Mesenchymal stem cell (in vitro differentiated cells and primary cell): Measurements from ENCODE around the gene KRT35.

Experiments used
- DNase-seq: peaks from one replicate; pipeline ENCODE4 v3.0.0-alpha.2; 2013
- H2AFZ ChIP-seq: one replicate; pipeline ENCODE4 v1.6.1; 2013; ENCODE audit warnings: low read depth, mild to moderate bottlenecking, control low read depth, inconsistent platforms, low read length, moderate library complexity
- H2AK5ac ChIP-seq: 2 replicates; pipeline ENCODE4 v1.6.1; 2013; ENCODE audit warnings: low read length, moderate library complexity, mild to moderate bottlenecking, inconsistent platforms; ENCODE audit not compliant: severe bottlenecking
- H2BK120ac ChIP-seq: one replicate; pipeline ENCODE4 v1.6.1; 2013; ENCODE audit warnings: low read depth, mild to moderate bottlenecking, inconsistent platforms, low read length, moderate library complexity
- H2BK12ac ChIP-seq, 2 experiments: one replicate each; pipeline ENCODE4 v1.6.1; 2013; ENCODE audit warnings: inconsistent platforms in 2 of 2, low read length in 2 of 2, mild to moderate bottlenecking in 2 of 2, moderate library complexity in 2 of 2, control low read depth in 1 of 2
- H2BK15ac ChIP-seq: one replicate; pipeline ENCODE4 v1.6.1; 2013; ENCODE audit warnings: mild to moderate bottlenecking, low read depth, inconsistent platforms; ENCODE audit not compliant: poor library complexity, severe bottlenecking
- H2BK5ac ChIP-seq: 2 replicates; pipeline ENCODE4 v1.6.1; 2013; ENCODE audit warnings: low read depth, mild to moderate bottlenecking, low read length, control low read depth, inconsistent platforms; ENCODE audit not compliant: poor library complexity, severe bottlenecking
- H3K14ac ChIP-seq, 2 experiments: one replicate each; pipeline ENCODE4 v1.6.1; 2013; ENCODE audit warnings: inconsistent platforms in 2 of 2, low read length in 2 of 2, control low read depth in 1 of 2, mild to moderate bottlenecking in 1 of 2, moderate library complexity in 1 of 2
- H3K18ac ChIP-seq, 2 experiments: one replicate each; pipeline ENCODE4 v1.6.1; 2013; ENCODE audit warnings: inconsistent platforms in 2 of 2, low read length in 2 of 2, control low read depth in 1 of 2, low read depth in 1 of 2, mild to moderate bottlenecking in 1 of 2
- H3K23ac ChIP-seq, 2 experiments: one replicate each; pipeline ENCODE4 v1.6.1; 2013; ENCODE audit warnings: inconsistent platforms in 2 of 2, low read length in 2 of 2, mild to moderate bottlenecking in 2 of 2, moderate library complexity in 2 of 2, control low read depth in 1 of 2
- H3K27ac ChIP-seq: 2 replicates; pipeline ENCODE4 v1.5.1; 2013; ENCODE audit warnings: mild to moderate bottlenecking, moderate library complexity, low read length, control low read depth, inconsistent platforms; ENCODE audit not compliant: poor library complexity, severe bottlenecking
- H3K27me3 ChIP-seq, 2 experiments: 2 replicates each; pipeline versions ENCODE4 v1.6.1 to v1.7.0; 2013; ENCODE audit warnings: low read length in 2 of 2, mild to moderate bottlenecking in 2 of 2, moderate library complexity in 2 of 2, control low read depth in 1 of 2, inconsistent platforms in 1 of 2; ENCODE audit not compliant: control insufficient read depth in 1 of 2, insufficient read depth in 1 of 2
- H3K36me3 ChIP-seq, 2 experiments: 2 replicates each; pipeline versions ENCODE4 v1.6.1 to v1.7.0; 2013; ENCODE audit warnings: low read length in 2 of 2, control low read depth in 1 of 2, inconsistent platforms in 1 of 2, low read depth in 1 of 2, mild to moderate bottlenecking in 1 of 2; ENCODE audit not compliant: insufficient read depth in 2 of 2, control insufficient read depth in 1 of 2
- H3K4ac ChIP-seq, 2 experiments: one replicate each; pipeline ENCODE4 v1.6.1; 2013; ENCODE audit warnings: inconsistent platforms in 2 of 2, low read length in 2 of 2, mild to moderate bottlenecking in 2 of 2, moderate library complexity in 2 of 2, control low read depth in 1 of 2, low read depth in 1 of 2
- H3K4me1 ChIP-seq: 2 replicates; pipeline ENCODE4 v1.6.1; 2013; ENCODE audit warnings: low read depth, low read length, control low read depth; ENCODE audit not compliant: control insufficient read depth, insufficient read depth
- H3K4me2 ChIP-seq: 2 replicates; pipeline ENCODE4 v1.6.1; 2013; ENCODE audit warnings: low read length, mild to moderate bottlenecking, inconsistent platforms; ENCODE audit not compliant: poor library complexity, severe bottlenecking
- H3K4me3 ChIP-seq, 2 experiments: 2 replicates each; pipeline versions ENCODE4 v1.5.1 to v1.7.0; 2013; ENCODE audit warnings: low read length in 2 of 2, mild to moderate bottlenecking in 2 of 2, control low read depth in 1 of 2, low read depth in 1 of 2; ENCODE audit not compliant: insufficient read depth in 1 of 2
- H3K79me1 ChIP-seq: replicated peaks from 2 replicates; pipeline ENCODE4 v1.6.1; 2013; ENCODE audit warnings: mild to moderate bottlenecking, control low read depth, low read length, inconsistent platforms; ENCODE audit not compliant: poor library complexity, severe bottlenecking
- H3K9ac ChIP-seq: 2 replicates; pipeline ENCODE4 v1.7.0; 2013; ENCODE audit warnings: mild to moderate bottlenecking, low read length, moderate library complexity
- H3K9me3 ChIP-seq: 2 replicates; pipeline ENCODE4 v1.7.0; 2013; ENCODE audit warnings: mild to moderate bottlenecking, low read length; ENCODE audit not compliant: control insufficient read depth
- H4K8ac ChIP-seq: one replicate; pipeline ENCODE4 v1.6.1; 2013; ENCODE audit warnings: inconsistent platforms, mild to moderate bottlenecking, low read length, moderate library complexity
- H4K91ac ChIP-seq: one replicate; pipeline ENCODE4 v1.6.1; 2013; ENCODE audit warnings: mild to moderate bottlenecking, low read length, inconsistent platforms
- WGBS: methylation state at CpG from one replicate; pipeline ENCODE4 v1.1.7; 2013; ENCODE audit warnings: mixed read lengths; 5-methylcytosine and 5-hydroxymethylcytosine counted together

The KRT35 gene

DNA sequence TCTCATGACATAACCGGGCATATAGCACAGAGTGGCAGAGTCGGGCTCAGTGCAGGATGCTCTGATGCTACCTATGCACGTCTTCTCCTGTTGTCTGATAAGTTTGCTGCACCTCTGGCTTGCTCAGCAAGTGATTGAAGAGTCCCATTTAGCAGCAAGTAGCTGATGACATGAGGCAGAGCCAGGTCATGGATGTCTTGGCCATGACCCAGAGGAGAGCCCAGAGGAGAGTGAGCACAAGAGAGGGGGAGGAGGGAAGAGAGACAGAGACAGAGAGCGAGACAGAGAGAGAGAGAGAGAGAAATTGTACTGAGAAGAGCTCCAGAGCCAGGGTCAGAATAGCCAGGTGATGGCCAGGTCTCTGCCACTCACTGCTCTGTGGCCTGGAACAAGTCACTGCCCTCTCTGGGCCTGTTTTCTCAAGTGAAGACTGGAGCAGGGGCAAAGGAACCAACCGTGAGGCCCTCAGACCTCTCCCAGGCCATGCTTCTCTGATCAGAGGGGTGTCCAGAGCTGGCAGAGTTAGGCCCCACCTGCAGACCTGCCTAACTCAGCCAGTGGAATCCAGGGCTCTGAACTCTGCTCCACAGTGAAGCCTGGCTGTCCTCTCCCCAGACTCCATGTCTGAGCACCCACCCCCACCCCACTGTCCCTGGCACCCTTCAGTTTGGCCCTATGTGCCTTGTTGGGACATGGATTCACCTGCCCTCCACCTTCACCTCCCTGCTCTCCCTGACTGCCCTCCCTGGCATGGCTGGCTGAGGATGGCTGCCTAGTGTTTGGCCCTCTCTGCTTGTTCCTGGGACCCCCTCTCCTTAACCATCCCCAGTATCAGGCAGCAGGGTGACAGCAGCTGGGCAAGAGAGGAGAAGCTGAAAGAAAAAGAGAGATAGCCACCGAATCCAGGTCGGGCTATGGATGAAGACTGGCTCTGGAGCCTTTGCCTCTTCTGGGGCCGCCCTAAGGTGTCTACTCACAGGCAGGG, 4.3 kb upstream of the KRT35 start:
- Histone ChIP-seq H3K4me3 (no peak overlapping the region), H3K27ac (no peak overlapping the region), H2BK5ac (no peak overlapping the region), H4K8ac (no peak overlapping the region), H3K4me2 (no peak overlapping the region), H3K23ac (peak overlapping the region in 1 of 2 experiments; percentile 57), H3K4me1 (peaks cover 2% of the 10 kb centered on the region), H2BK15ac (no peak overlapping the region), H3K36me3 (no peaks in the 10 kb centered on the region), H3K9me3 (no peaks in the 10 kb centered on the region), H3K18ac (no peak overlapping the region), H2BK120ac (no peak overlapping the region), H2AK5ac (no peak overlapping the region), H3K4ac (no peak overlapping the region), H2BK12ac (no peak overlapping the region), H2AFZ (no peak overlapping the region), H3K14ac (peak overlapping the region in 1 of 2 experiments; percentile 0), H3K9ac (no peak overlapping the region), H3K79me1 (no peaks in the 10 kb centered on the region), H4K91ac (no peak overlapping the region), H3K27me3 (peaks cover 0 to 43% of the 10 kb centered on the region in 2 experiments)
- DNase-seq = no peak
- 84% methylated on average over 8 of the region's 8 CpGs for WGBS

GRCh38 chr17:41483991-41484826, 3.3 kb upstream of the KRT35 start:
- Histone ChIP-seq H2BK12ac (no peak overlapping the region), H3K23ac (no peak overlapping the region), H3K27me3 (peaks cover 0 to 49% of the 10 kb centered on the region in 2 experiments), H2BK120ac (no peak overlapping the region), H3K79me1 (no peaks in the 10 kb centered on the region), H3K9ac (no peak overlapping the region), H2BK5ac (no peak overlapping the region), H3K9me3 (no peaks in the 10 kb centered on the region), H4K91ac (no peak overlapping the region), H4K8ac (no peak overlapping the region), H3K36me3 (no peaks in the 10 kb centered on the region), H3K4me1 (peaks cover 2% of the 10 kb centered on the region), H3K18ac (no peak overlapping the region), H2AFZ (no peak overlapping the region), H3K4ac (no peak overlapping the region), H2BK15ac (no peak overlapping the region), H3K4me3 (no peak overlapping the region), H3K14ac (no peak overlapping the region), H2AK5ac (no peak overlapping the region), H3K27ac (no peak overlapping the region), H3K4me2 (no peak overlapping the region)
- WGBS = 89% methylated on average over 7 of the region's 7 CpGs
- no peak for DNase-seq

DNA sequence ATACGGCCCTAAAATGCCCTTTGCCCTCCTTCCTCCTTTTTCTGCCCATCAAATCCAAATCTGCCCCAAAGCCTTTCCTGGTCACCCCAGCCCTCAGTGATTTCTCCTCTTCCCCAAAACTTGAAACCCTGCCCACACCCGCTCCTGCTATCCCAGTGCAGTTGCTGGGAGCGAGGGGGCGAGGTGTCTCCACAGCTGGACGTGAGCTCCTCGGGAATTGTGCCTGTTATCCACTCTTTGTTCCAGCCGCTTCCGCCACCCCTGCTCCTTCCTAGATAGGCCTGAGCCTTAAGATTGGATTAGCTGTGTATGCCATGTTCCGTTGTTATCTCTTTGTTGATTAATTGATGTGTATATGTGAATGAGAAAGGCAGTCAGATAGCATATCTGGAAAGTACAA, 2.6 kb upstream of the KRT35 start:
- Histone ChIP-seq H2BK120ac (no peak overlapping the region), H3K9ac (no peak overlapping the region), H3K4me3 (no peak overlapping the region), H2AK5ac (no peak overlapping the region), H3K27me3 (peaks cover 0 to 56% of the 10 kb centered on the region in 2 experiments), H3K23ac (no peak overlapping the region), H2BK12ac (no peak overlapping the region), H3K18ac (no peak overlapping the region), H4K8ac (no peak overlapping the region), H3K9me3 (no peaks in the 10 kb centered on the region), H2BK15ac (no peak overlapping the region), H3K27ac (no peak overlapping the region), H2AFZ (no peak overlapping the region), H3K36me3 (no peaks in the 10 kb centered on the region), H3K4me2 (no peak overlapping the region), H3K79me1 (no peaks in the 10 kb centered on the region), H3K14ac (no peak overlapping the region), H3K4me1 (no peaks in the 10 kb centered on the region), H3K4ac (no peak overlapping the region), H4K91ac (no peak overlapping the region), H2BK5ac (no peak overlapping the region)
- no peak for DNase-seq
- 73% methylated on average over 9 of the region's 9 CpGs for WGBS

GRCh38 chr17:41480581-41480980, 370 bp downstream of the KRT35 start:
- Histone ChIP-seq H3K4me3 (no peak overlapping the region), H3K27me3 (peaks cover 0 to 65% of the 10 kb centered on the region in 2 experiments), H3K4ac (no peak overlapping the region), H4K8ac (no peak overlapping the region), H3K9ac (no peak overlapping the region), H3K9me3 (no peaks in the 10 kb centered on the region), H2AFZ (no peak overlapping the region), H3K23ac (no peak overlapping the region), H2AK5ac (no peak overlapping the region), H2BK12ac (no peak overlapping the region), H3K14ac (no peak overlapping the region), H3K36me3 (no peaks in the 10 kb centered on the region), H2BK15ac (no peak overlapping the region), H2BK120ac (no peak overlapping the region), H3K18ac (no peak overlapping the region), H3K4me1 (no peaks in the 10 kb centered on the region), H3K4me2 (no peak overlapping the region), H3K27ac (no peak overlapping the region), H4K91ac (no peak overlapping the region), H3K79me1 (no peaks in the 10 kb centered on the region), H2BK5ac (no peak overlapping the region)
- WGBS = 94% methylated on average over 10 of the region's 10 CpGs
- DNase-seq = no peak
